Ishikawa (cell line): ENCODE data around the gene ID1.

ENCODE experiments used
- CEBPB ChIP-seq: IDR thresholded peaks from 2 replicates; pipeline ENCODE4 v1.6.1; 2012
- CREB1 ChIP-seq: IDR thresholded peaks from 2 replicates; pipeline ENCODE4 v1.6.1; 2012; ENCODE audit warnings: low read depth
- EGR1 ChIP-seq: IDR thresholded peaks from 2 replicates; pipeline ENCODE4 v1.6.1; 2012
- EP300 ChIP-seq: IDR thresholded peaks from 2 replicates; pipeline ENCODE4 v1.6.1; 2012; ENCODE audit warnings: borderline replicate concordance
- FOXM1 ChIP-seq: IDR thresholded peaks from 2 replicates; pipeline ENCODE4 v1.6.1; 2012; ENCODE audit warnings: low read depth, borderline replicate concordance
- MAX ChIP-seq: IDR thresholded peaks from 2 replicates; pipeline ENCODE4 v1.6.1; 2012
- NFIC ChIP-seq: IDR thresholded peaks from 2 replicates; pipeline ENCODE4 v1.6.1; 2012
- RAD21 ChIP-seq: IDR thresholded peaks from 2 replicates; pipeline ENCODE4 v1.6.1; 2012; ENCODE audit warnings: low read depth
- REST ChIP-seq: IDR thresholded peaks from 2 replicates; pipeline ENCODE4 v1.6.1; 2012; ENCODE audit warnings: low read depth, mild to moderate bottlenecking
- TAF1 ChIP-seq: IDR thresholded peaks from 2 replicates; pipeline ENCODE4 v1.6.1; 2012; ENCODE audit warnings: low read depth, mild to moderate bottlenecking
- TCF12 ChIP-seq: IDR thresholded peaks from 2 replicates; pipeline ENCODE4 v1.6.1; 2012; ENCODE audit warnings: low read depth
- TEAD4 ChIP-seq: IDR thresholded peaks from 2 replicates; pipeline ENCODE4 v1.6.1; 2012
- USF1 ChIP-seq: IDR thresholded peaks from 2 replicates; pipeline ENCODE4 v1.6.1; 2012
- YY1 ChIP-seq: IDR thresholded peaks from 2 replicates; pipeline ENCODE4 v1.6.1; 2012; ENCODE audit warnings: low read depth
- ZBTB7A ChIP-seq: IDR thresholded peaks from 2 replicates; pipeline ENCODE4 v1.6.1; 2012; ENCODE audit warnings: low read depth

Gene ID1

GRCh38 chr20:31632548-31633338, 27.7 kb downstream of the ID1 start:
- TF ChIP-seq TAF1 (no peak), USF1 (no peak), FOXM1 (no peak), MAX (no peak), RAD21 (no peak), CEBPB (no peak), REST (no peak), ZBTB7A (no peak), YY1 (no peak), EGR1 (no peak), NFIC (no peak), TEAD4 (no peak)

GRCh38 chr20:31633339-31633914, 28.3 kb downstream of the ID1 start:
- TF ChIP-seq YY1, result no peak

- TF ChIP-seq TEAD4 (no peak), TCF12 (no peak), ZBTB7A (no peak), CEBPB (no peak), CREB1 (no peak), TAF1 (no peak), FOXM1 (no peak), EGR1 (no peak), YY1 (no peak), USF1 (no peak), MAX (no peak), REST (no peak), NFIC (no peak), EP300 (no peak), RAD21 (no peak)
These were observed 32.6 kb downstream of the ID1 start, which contains the start of gene COX4I2 for GRCh38 chr20:31637660-31638059. Gene COX4I2, plus strand, starts transcription at chr20:31637912. Its CDS starts 1,106 bp downstream, at chr20:31639018.

GRCh38 chr20:31638317-31638716, 33.2 kb downstream of the ID1 start:
- TF ChIP-seq FOXM1 (no peak), RAD21 (no peak), YY1 (no peak), REST (no peak), TCF12 (no peak), EGR1 (no peak), CEBPB (no peak), TAF1 (no peak), NFIC (no peak), CREB1 (no peak), ZBTB7A (no peak), MAX (no peak), EP300 (no peak), TEAD4 (no peak)
